Endothelial cell of umbilical vein (primary cell): ENCODE data around the gene GPAM. TPM values are rescaled to one million over a fixed set of nuclear protein-coding genes. Genes with fewer than 3 reads are reported as not detected.

Source experiments
- BruUV-seq: library from RNA; stranded (reverse); fragments of 400-500 nt; replicated peaks from 2 replicates; lab custom pipeline; 2021; lab: Mats Ljungman, UMichigan
- CTCF ChIA-PET: fragments of 300-600, 350-600 bp; sonication (Branson Sonifier 250); formaldehyde crosslinking; loops from one replicate; lab custom pipeline; 2021; ENCODE audit warnings: antibody characterized with exemption, inconsistent platforms; lab: Charles Lee
- POLR2A ChIA-PET: fragments of 300-600, 350-600 bp; sonication (Branson Sonifier 250); formaldehyde crosslinking; loops from one replicate; lab custom pipeline; 2021; ENCODE audit warnings: antibody characterized with exemption, inconsistent platforms; lab: Charles Lee
- DNase-seq: peaks from one replicate; pipeline ENCODE4 v3.0.0-alpha.2; 2011; ENCODE audit warnings: low read depth, low spot score
- FAIRE-seq: peaks from 2 replicates; lab custom pipeline; 2011; peaks lifted over from hg19 to GRCh38; lab: Jason Lieb, UNC
- H2AFZ ChIP-seq: 2 replicates; pipeline ENCODE4 v1.6.0; 2012; ENCODE audit warnings: low read depth, low read length, control low read depth, inconsistent platforms
- H3K27ac ChIP-seq: 2 replicates; pipeline ENCODE4 v1.5.1; 2011; ENCODE audit warnings: low read depth, mild to moderate bottlenecking, control low read depth, low read length, moderate library complexity; ENCODE audit not compliant: insufficient read depth
- H3K27me3 ChIP-seq, 2 experiments: 2 replicates each; pipeline versions ENCODE4 v1.6.0 to v1.6.1; 2011; ENCODE audit warnings: low read length in 2 of 2, mixed read lengths in 1 of 2; ENCODE audit not compliant: control insufficient read depth in 2 of 2, insufficient read depth in 2 of 2
- H3K36me3 ChIP-seq, 2 experiments: 2 replicates in 1 of 2; 3 replicates in 1 of 2; pipeline ENCODE4 v1.5.1; 2011; ENCODE audit warnings: low read length in 2 of 2, mild to moderate bottlenecking in 1 of 2, moderate library complexity in 1 of 2; ENCODE audit not compliant: control insufficient read depth in 2 of 2, insufficient read depth in 2 of 2; ENCODE audit errors: extremely low read depth in 1 of 2
- H3K4me1 ChIP-seq: 3 replicates; pipeline ENCODE4 v1.5.1; 2011; ENCODE audit warnings: mild to moderate bottlenecking, low read length; ENCODE audit not compliant: control insufficient read depth, insufficient read depth; ENCODE audit errors: extremely low read depth
- H3K4me2 ChIP-seq: 2 replicates; pipeline ENCODE4 v1.6.1; 2011; ENCODE audit warnings: low read length, control low read depth, mixed read lengths; ENCODE audit not compliant: insufficient read depth
- H3K4me3 ChIP-seq, 3 experiments: fragments of 200-600 bp in 1 of 3; sonication (generic), shearing (Covaris generic) in 1 of 3; replicated peaks in 1 of 3; 2 replicates each; pipeline ENCODE4 v1.5.1; 2011 to 2016; ENCODE audit warnings: control low read depth in 3 of 3, low read length in 3 of 3, mild to moderate bottlenecking in 2 of 3, inconsistent platforms in 1 of 3, low read depth in 1 of 3, moderate library complexity in 1 of 3; ENCODE audit not compliant: insufficient read depth in 1 of 3
- H3K79me2 ChIP-seq: 2 replicates; pipeline ENCODE4 v1.6.0; 2012; ENCODE audit warnings: low read length, inconsistent platforms; ENCODE audit not compliant: control insufficient read depth, insufficient read depth
- H3K9ac ChIP-seq: replicated peaks from 2 replicates; pipeline ENCODE3; 2011; ENCODE audit warnings: low read length, control low read depth; ENCODE audit not compliant: insufficient read depth; ENCODE audit errors: extremely low read depth
- H3K9me1 ChIP-seq: replicated peaks from 3 replicates; pipeline ENCODE4 v1.6.0; 2011; ENCODE audit warnings: mild to moderate bottlenecking, low read length; ENCODE audit not compliant: control insufficient read depth, insufficient read depth; ENCODE audit errors: extremely low read depth
- H3K9me3 ChIP-seq: replicated peaks from 2 replicates; pipeline ENCODE4 v1.5.1; 2012; ENCODE audit warnings: low read length, inconsistent platforms; ENCODE audit not compliant: control insufficient read depth, insufficient read depth
- H4K20me1 ChIP-seq: replicated peaks from 2 replicates; pipeline ENCODE3; 2011; ENCODE audit warnings: mild to moderate bottlenecking, low read length; ENCODE audit not compliant: control insufficient read depth, insufficient read depth; ENCODE audit errors: extremely low read depth
- EZH2 ChIP-seq: IDR thresholded peaks from 2 replicates; pipeline ENCODE4 v1.6.1; 2012; ENCODE audit warnings: borderline replicate concordance, low read depth, mild to moderate bottlenecking, moderate library complexity, low read length, inconsistent platforms; ENCODE audit not compliant: severe bottlenecking
- FOS ChIP-seq: IDR thresholded peaks from 2 replicates; pipeline ENCODE4 v1.6.1; 2011; ENCODE audit warnings: mild to moderate bottlenecking, low read length, moderate library complexity, borderline replicate concordance; ENCODE audit not compliant: insufficient read depth
- GATA2 ChIP-seq: IDR thresholded peaks from 2 replicates; pipeline ENCODE4 v1.7.0; 2011; ENCODE audit warnings: low read depth, mild to moderate bottlenecking, moderate library complexity, mixed read lengths, low read length; ENCODE audit not compliant: insufficient read length, insufficient read depth
- JUN ChIP-seq: IDR thresholded peaks from 2 replicates; pipeline ENCODE4 v1.6.1; 2011; ENCODE audit warnings: borderline replicate concordance, low read depth; ENCODE audit not compliant: insufficient read length, insufficient read depth
- MAX ChIP-seq: IDR thresholded peaks from 2 replicates; pipeline ENCODE4 v1.6.1; 2011; ENCODE audit not compliant: insufficient read depth, insufficient read length
- MYC ChIP-seq: IDR thresholded peaks from one replicate; pipeline ENCODE4 v1.6.1; 2011; ENCODE audit warnings: mild to moderate bottlenecking, low read depth, low read length
- POLR2A ChIP-seq: IDR thresholded peaks from 2 replicates; pipeline ENCODE4 v1.6.1; 2012; ENCODE audit warnings: low read depth, mild to moderate bottlenecking, control low read depth, low read length
- POLR2AphosphoS5 ChIP-seq: IDR thresholded peaks from 2 replicates; pipeline ENCODE4 v1.6.1; 2012; ENCODE audit warnings: low read depth, mild to moderate bottlenecking, control low read depth, low read length, moderate library complexity; ENCODE audit not compliant: insufficient read depth
- dilution Hi-C: fragments of 300-500 bp; cut with MboI; formaldehyde crosslinking; loops from one replicate; pipeline ENCODE4 v1.15.0; 2019; ENCODE audit warnings: low sequenced_read_pairs; ENCODE audit not compliant: extremely low pct_ligation_motif_present
- intact Hi-C: fragments of 100-400 bp; cut with micrococcal nuclease; formaldehyde crosslinking; loops from one replicate; pipeline ENCODE4 v1.10.0; 2022
- polyA plus RNA-seq, 4 experiments: library from polyadenylated mRNA; depleted of rRNA in 3 of 4; stranded (reverse) in 3 of 4; unstranded in 1 of 4; fragments of >200 nt; gene quantifications; 2 replicates each; pipeline versions ENCODE4 v1.2.1 to v1.2.3, GENCODE V29; 2011 to 2012; ENCODE audit warnings: missing spikeins in 1 of 4
- total RNA-seq: library from RNA; stranded (reverse); gene quantifications from 2 replicates; pipeline ENCODE4 v1.2.3, GENCODE V29; 2021
- TF ChIP-seq, protein P1 (sequence below), 2 donors: IDR thresholded peaks; 1 replicate in 1 of 2; 2 replicates in 1 of 2; pipeline ENCODE4 v1.5.1; 2011; ENCODE audit warnings: low read length in 2 of 2, mild to moderate bottlenecking in 2 of 2, moderate library complexity in 2 of 2, control low read depth in 1 of 2, inconsistent platforms in 1 of 2, low read depth in 1 of 2; ENCODE audit not compliant: insufficient read depth in 1 of 2; ENCODE audit errors: extremely low read depth in 1 of 2

GPAM gene
- total and polyA plus RNA-seq, 2 donors (not counting 3 experiments of a cell fraction or from before 2014, with no cell fraction given), result 3.4 to 9.7 TPM

DNA sequence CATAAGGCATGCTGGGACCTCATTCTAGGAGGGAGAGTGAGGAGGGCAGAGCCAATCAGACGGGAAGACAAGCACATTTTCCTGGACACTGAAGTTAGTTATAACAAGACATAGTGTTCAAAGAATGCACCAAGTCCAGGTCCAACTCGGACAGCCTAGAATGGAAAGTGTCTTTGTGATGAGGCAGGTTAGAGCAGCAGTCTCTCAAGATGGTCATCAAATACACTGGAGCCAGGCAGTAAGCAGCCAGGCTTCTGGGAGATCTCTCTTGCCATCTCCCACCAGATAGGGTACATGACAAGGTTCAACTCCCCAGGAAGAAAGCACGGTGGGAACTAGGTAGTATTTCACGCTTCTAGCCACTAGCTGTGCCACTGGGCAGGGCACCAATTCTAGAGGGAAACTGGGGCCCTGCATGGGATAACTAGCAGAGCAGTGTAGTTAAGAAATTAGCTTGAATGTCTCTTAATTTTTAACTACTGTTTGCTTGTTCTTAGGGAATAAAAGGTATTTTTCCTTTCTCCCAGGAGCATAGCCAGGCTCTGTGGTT lies 7.6 kb upstream of the GPAM start:
- CTCF ChIA-PET, result interaction anchor here (0.8 kb wide), 1 partner anchor 281 kb away, joined by 3 read pairs; no protein-coding TSS in a partner anchor

More for the DNA sequence above, 7.6 kb upstream of the GPAM start:
- Histone ChIP-seq H3K79me2 (no peaks in the 10 kb centered on the region), H3K4me1 (no peaks in the 10 kb centered on the region), H3K9ac (no peak overlapping the region), H2AFZ (no peak overlapping the region), H3K9me3 (no peaks in the 10 kb centered on the region), H3K27ac (no peak overlapping the region), H3K4me3 (no peak overlapping the region), H3K36me3 (no peaks in the 10 kb centered on the region), H3K9me1 (no peaks in the 10 kb centered on the region), H3K27me3 (peaks cover 2 to 3% of the 10 kb centered on the region in 2 experiments), H3K4me2 (no peak overlapping the region), H4K20me1 (no peaks in the 10 kb centered on the region)
- no peak for DNase-seq
- FAIRE-seq, result no peak
- dilution Hi-C loops (no loop called here), intact Hi-C loops (no loop called here)
- POLR2A ChIA-PET, result no interaction called here
- TF ChIP-seq FOS (no peak), GATA2 (no peak), EZH2 (no peak), POLR2AphosphoS5 (no peak), MYC (no peak), JUN (no peak), POLR2A (no peak), MAX (no peak)
- TF ChIP-seq, protein P1, sequence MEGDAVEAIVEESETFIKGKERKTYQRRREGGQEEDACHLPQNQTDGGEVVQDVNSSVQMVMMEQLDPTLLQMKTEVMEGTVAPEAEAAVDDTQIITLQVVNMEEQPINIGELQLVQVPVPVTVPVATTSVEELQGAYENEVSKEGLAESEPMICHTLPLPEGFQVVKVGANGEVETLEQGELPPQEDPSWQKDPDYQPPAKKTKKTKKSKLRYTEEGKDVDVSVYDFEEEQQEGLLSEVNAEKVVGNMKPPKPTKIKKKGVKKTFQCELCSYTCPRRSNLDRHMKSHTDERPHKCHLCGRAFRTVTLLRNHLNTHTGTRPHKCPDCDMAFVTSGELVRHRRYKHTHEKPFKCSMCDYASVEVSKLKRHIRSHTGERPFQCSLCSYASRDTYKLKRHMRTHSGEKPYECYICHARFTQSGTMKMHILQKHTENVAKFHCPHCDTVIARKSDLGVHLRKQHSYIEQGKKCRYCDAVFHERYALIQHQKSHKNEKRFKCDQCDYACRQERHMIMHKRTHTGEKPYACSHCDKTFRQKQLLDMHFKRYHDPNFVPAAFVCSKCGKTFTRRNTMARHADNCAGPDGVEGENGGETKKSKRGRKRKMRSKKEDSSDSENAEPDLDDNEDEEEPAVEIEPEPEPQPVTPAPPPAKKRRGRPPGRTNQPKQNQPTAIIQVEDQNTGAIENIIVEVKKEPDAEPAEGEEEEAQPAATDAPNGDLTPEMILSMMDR (IDR thresholded peaks at IDR 0.05; ENCODE audit: extremely low read depth in 1 of 2, insufficient read depth in 1 of 2, low read depth in 1 of 2, low read length in 2 of 2), result no peak
- BruUV-seq, result no TSS peak
